Liver (tissue), 3 donors: ENCODE measurements around the gene LMTK2.

Experiments used
- ATF3 ChIP-seq: IDR thresholded peaks from 2 replicates; pipeline ENCODE4 v1.6.1; 2016; ENCODE audit warnings: antibody characterized with exemption
- CTCF ChIP-seq: fragments of 150-350 bp; IDR thresholded peaks from 2 replicates; pipeline ENCODE4 v1.5.1; 2017; ENCODE audit warnings: improper control_type of control experiment, low read depth, low read length; ENCODE audit not compliant: missing input control
- donor health status: healthy.
- donor health status: healthy.

- TF ChIP-seq CTCF = no peak
- no peak for TF ChIP-seq ATF3
Measured at GRCh38 chr7:98134420-98135228, 28.0 kb downstream of the LMTK2 start.
